GM21825 (cell line): ENCODE results near the gene BNIP3.
"Not testable (repeated sequence)": the region's sequence is repeated elsewhere in the genome, so short reads cannot be mapped to it uniquely, and the experiment has no call there.

Experiments
- ATAC-seq: cut with Tn5 transposase; IDR thresholded peaks from one replicate; pipeline ENCODE4 v1.9.1; 2021; ENCODE audit warnings: mild to moderate bottlenecking, moderate library complexity; ENCODE audit not compliant: unreplicated experiment

Gene BNIP3

DNA sequence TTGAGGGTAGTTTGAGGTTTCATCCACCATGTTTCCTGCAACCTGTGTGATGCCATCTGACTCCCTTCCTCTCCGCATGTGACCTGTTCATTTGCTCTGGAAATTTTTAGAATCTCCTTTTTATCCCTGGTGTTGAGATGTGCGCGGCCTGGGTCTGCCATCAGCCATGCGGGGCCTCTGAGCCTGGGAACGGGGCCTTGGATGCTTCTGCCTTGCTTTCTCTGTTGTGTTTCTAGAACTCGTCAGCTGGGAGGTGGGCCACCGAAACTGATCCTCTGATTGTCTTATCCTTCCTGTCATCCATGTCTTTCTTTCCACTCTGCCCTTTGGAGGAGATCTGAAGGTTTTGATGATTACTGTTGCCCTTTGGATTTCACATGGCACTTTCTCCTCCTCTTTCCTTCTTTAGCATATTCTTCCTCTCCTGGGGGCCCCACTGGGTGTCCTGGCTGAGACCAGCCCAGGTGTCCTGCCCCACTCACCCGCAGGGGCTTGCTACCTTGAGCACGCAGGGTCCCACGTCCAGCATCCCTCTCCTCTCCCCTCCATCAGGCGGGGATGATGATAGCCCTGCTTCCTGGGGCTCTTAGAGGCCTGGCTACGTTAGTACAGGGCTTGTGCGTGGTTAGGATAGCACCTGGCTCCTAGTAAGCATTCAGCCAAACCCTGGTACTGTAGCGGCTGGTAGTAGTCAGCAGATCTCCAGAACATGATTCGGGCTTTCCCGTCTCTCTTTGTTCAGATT, 51.0 kb downstream of the BNIP3 start:
- ATAC-seq: no peak

DNA sequence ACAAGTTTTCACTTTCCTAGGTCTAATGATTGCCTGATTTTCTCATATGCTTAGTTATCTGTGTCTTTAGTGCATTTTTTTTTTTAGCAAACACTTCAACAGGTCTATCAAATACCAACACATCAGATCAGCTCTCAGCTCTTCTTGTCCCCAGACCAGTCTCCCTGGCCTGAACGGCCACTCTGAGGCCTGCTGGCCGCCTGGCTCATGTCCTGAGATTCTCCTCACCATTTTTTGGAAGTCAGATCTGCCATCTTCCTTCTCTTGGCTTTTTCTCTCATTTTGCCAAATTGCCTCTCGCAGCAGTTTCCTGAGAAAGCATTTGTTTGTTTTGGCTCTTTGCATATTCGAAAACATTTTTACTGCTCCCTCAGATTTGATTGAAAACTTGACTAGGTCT, 51.6 kb downstream of the BNIP3 start:
- ATAC-seq: no peak

DNA sequence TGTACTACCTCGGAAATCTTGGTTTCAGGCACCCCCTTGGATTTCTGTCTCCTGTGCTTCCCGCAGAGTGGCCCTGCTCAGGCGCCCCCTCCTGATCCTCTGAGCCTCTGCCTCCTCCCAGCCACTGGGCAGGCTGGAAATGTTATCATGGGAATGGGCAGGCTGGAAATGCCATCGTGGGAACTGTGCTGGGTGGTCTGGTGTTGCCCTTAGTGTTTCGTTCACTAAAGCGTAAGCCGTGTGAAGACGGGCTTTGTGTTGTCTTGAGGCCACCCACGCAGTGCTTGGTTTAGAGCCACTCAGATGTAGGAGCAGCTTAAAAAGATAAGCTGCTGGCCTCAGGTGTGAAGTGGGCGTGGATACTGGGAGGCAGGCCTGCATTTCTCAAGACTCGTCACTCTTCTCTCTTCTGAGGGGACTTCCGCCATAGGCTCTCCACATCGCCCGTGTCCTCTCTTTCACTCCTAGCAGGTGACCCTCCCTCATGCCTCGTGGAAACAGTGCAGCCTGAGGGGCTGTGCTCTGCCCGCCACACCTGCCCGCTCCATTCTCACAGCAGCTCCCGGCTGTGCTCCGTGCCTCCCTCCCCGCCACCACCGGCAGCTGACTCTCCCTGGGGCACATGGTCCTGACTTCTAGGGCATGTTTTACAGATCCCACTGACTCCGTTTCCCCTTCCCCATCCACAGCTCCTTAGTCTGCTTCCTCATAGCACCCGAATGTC, 52.4 kb downstream of the BNIP3 start:
- no peak for ATAC-seq

DNA sequence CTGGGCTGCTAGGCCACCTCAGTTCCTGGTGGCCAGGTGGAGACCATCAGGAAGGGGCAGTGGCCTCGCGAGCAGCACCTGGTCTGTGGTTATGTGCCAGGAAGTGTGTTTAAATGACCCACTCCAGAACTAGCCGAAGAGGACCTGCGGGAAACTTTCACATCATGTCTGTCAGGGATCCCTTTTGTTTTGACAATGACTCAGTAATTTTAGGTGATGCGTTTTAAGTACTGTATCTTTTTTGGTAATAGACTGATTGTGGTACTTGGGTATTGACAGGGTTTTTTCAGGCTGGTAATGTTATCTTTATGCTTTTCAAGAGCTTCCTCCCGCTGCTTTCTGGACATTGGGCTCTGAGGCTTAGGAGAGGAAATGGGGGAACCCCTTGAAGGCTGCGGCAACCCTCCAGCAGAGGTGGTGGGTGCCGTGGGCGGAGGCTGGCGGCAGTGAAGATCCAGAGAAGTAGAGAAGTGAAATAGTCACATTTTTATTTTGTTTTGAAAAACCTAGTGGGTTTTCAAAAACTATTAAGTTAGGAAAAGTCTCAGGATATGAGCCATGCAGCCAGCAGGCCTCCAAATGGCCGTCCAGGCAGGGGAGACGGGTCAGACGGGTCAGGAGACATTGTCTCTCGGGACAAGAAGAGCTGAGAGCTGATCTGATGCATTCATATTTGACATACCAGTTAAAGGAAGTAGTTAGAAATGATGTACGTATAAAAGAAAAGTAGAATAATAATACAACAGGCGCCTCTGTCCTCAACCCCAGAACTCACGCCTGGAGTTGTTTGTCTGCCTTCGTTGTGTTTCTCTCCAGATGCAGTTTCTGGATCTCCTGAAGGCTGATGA, 53.3 kb downstream of the BNIP3 start:
- peak; percentile 86 for ATAC-seq

DNA sequence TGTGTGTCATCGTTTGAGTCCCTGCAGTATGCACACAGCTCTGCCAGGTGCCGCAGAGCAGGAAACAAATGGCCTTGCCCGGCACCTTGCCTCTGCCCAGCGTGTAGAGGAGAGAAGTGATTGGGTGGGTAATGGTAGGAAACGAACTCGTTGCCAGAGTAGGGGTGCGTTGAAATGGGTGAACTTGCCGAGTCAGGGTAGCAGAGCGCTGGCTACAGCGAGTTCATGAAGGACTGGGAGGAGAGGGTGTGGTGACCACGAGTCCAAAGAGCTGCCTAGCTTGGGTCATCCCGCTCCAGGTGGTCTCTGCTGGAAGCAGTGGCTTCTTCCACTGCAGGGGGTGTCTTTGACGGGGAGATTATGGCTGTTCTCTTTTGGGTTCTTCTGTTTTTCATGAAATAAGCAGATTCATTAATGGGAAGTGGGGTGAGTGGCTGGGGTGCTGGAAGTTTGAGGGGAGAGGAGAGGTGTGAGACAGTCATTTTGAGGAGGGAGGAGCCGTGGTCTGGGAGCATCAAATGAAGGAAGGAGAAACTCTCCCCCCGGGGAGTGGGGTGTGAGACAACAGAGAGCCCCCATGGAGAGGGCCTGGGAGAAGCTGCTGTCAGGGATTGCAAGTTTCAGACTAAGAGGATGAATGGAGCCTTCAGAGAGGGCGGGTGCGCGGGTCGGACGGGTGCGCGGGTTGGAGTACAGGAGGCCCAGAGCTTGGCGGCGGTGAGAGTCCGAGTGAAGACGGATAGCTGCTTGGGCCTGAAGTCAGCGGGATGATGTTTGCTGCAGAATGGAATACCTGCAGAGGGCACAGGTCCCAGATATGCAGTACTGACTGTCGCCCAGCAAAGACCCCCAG, 54.8 kb downstream of the BNIP3 start:
- no peak for ATAC-seq

DNA sequence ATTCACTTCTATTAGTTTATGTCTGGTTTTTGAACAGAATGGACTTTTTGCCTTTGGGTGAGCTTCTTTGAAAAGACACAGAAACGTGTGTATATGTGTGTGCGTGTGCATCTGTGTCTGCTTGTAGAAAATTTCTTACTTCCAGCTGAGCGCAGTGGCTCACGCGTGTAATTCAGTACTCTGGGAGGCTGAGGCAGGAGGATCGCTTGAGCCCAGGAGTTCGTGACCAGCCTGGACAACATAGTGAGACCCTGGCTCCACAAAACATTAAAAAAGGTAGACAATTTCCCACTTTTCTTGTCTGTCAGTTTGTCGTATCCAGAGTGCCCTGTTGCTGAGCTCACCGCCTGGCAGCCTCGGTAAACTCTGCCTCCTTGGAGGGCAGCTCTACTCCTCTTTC, 55.5 kb downstream of the BNIP3 start:
- ATAC-seq: no peak

- no peak for ATAC-seq
Observed at GRCh38 chr10:131925716-131926115, 56.0 kb downstream of the BNIP3 start.

- ATAC-seq: no peak
Observed at GRCh38 chr10:131925011-131925649, 56.6 kb downstream of the BNIP3 start.

- ATAC-seq: no peak
Observed at GRCh38 chr10:131923038-131923756, 58.5 kb downstream of the BNIP3 start.

DNA sequence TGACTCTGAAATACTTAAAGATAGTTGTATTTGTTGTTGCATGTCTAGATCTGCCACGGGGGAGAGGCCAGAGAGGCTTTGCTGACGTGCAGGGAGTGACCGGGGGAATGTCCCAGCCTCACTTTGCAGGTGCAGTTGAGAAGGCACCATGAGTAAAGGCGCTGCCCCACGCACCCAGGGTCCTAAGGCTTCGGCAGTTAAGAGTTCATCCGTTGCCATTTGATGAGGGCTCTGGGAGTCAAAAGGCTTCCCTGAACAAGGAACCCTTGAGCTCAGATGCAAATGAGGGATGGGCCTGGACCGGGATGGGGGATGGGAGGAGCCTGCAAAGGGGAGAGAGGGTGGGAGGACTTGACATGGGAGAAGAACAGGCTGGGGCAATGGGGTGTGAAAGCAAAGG, 60.5 kb downstream of the BNIP3 start:
- ATAC-seq: peak; percentile 81

- ATAC-seq: peak; percentile 19
Observed at GRCh38 chr10:131920693-131921092, 61.0 kb downstream of the BNIP3 start.

DNA sequence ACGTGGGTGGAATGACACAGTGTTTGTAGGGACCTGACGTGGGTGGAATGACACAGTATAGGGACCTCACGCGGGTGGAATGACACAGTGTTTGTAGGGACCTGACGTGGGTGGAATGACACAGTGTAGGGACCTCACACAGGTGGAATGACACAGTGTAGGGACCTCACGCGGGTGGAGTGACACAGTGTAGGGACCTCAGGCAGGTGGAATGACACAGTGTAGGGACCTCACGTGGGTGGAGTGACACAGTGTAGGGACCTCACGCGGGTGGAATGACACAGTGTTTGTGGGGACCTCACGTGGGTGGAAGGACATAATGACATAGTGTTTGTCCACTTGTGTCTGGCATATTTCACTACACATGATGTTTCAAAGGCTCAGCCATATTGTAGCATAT, 61.6 kb downstream of the BNIP3 start:
- ATAC-seq: no peak

DNA sequence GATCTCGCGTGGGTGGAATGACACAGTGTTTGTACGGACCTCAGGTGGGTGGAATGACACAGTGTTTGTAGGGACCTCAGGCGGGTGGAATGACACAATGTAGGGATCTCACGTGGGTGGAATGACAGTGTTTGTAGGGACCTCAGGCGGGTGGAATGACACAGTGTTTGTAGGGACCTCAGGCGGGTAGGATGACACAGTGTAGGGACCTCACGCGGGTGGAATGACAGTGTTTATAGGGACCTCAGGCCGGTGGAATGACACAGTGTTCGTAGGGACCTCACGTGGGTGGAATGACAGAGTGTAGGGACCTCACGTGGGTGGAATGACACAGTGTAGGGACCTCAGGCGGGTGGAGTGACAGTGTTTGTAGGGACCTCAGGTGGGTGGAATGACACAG, 62.3 kb downstream of the BNIP3 start:
- not testable (repeated sequence) for ATAC-seq
